Measurements from ENCODE around the gene PRKAG1. TPM values are rescaled to one million over a fixed set of nuclear protein-coding genes. Genes with fewer than 3 reads are reported as not detected.

The PRKAG1 gene
- total RNA-seq, 4 donors from 2014 or later, result 40.0 to 61.4 (median 49.6) TPM

DNA sequence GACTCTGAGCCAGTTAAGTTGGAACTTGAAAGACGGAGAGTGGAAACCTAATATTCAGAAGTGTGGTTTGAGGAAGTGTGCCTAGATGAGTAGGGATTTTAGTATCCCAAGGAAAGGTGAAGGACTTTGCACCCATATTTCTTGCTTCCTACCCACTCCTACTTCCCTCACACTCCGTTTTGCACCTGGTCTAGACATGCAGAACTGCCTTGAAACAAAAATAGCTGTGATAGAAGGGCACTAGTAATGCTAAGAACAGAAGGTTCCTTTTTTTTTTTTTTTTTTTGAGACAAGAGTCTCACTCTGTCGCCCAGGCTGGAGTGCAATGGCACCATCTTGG lies 60.6 kb downstream of the PRKAG1 start:
- 23% methylated on average over 3 of the region's 3 CpGs for WGBS
- no peak for DNase-seq (ENCODE audit: low spot score in 2 of 2)
- no peaks in the 10 kb centered on the region for H3K27me3 ChIP-seq
- H3K27ac ChIP-seq, result peak overlapping the region; percentile 66
- no peak for TF ChIP-seq EP300 (IDR thresholded peaks at IDR 0.05)
- no peaks in the 10 kb centered on the region for H3K36me3 ChIP-seq
- no peaks in the 10 kb centered on the region for H3K9me3 ChIP-seq
- peaks cover 28% of the 10 kb centered on the region for H3K4me1 ChIP-seq
- peak overlapping the region; percentile 62 for H3K4me3 ChIP-seq

DNA sequence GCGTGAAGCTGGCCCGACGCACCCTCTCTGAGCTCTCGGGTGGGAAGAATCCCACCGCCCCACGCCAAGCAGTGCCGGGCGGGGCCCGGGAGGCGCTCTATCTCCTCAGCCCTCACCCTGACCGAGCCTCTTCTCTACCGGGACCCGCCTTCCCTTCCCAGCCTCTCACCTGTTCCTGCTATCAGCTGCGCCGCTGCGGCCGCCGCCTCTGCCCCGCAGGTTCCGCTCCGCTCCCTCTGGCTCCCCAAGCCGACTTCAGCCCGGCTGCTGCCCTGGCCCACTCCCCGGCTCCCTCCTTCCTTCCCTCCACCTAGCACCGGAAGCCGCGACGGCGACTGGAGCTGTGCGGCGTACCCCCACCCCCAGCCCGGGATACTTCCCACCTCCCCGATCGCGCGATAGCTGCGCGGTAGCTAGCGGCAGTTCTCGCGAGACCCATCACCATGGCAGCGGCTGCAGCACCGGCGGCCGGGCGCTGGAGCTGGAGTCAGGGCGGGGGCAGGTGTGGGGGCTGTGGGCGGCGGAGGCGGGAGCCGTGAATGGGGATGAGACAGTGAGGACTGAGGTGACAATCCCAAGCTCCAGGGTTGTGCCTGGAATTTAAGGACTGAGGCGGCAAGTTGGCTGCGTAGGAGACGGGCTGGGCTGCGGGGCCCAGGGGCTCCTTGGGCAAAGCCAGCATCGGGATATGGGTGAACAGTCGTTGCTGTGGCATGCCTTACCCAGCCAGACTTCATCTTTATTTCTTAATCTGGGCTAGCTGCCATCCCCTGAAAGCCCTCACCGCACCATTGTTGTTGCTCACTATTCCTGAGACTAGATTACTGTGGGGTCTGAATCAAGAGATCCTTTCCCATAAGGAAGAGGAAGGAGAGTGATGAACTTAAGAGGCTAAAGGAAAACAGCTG lies 61.2 kb downstream of the PRKAG1 start, which contains the start of gene ARF3:
Gene ARF3, minus strand, starts transcription at position 347 of the 908 bp plus-strand sequence. CDS start 16,392 bp downstream, outside the sequence.
- TF ChIP-seq POLR2AphosphoS5 (IDR thresholded peaks at IDR 0.05) (peak in 1 of 3 donors; percentile 24), POLR2A (IDR thresholded peaks at IDR 0.05) (no peak)
- TF ChIP-seq, protein P1, sequence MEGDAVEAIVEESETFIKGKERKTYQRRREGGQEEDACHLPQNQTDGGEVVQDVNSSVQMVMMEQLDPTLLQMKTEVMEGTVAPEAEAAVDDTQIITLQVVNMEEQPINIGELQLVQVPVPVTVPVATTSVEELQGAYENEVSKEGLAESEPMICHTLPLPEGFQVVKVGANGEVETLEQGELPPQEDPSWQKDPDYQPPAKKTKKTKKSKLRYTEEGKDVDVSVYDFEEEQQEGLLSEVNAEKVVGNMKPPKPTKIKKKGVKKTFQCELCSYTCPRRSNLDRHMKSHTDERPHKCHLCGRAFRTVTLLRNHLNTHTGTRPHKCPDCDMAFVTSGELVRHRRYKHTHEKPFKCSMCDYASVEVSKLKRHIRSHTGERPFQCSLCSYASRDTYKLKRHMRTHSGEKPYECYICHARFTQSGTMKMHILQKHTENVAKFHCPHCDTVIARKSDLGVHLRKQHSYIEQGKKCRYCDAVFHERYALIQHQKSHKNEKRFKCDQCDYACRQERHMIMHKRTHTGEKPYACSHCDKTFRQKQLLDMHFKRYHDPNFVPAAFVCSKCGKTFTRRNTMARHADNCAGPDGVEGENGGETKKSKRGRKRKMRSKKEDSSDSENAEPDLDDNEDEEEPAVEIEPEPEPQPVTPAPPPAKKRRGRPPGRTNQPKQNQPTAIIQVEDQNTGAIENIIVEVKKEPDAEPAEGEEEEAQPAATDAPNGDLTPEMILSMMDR (IDR thresholded peaks at IDR 0.05), result no peak
- peaks cover 28% of the 10 kb centered on the region for H3K4me1 ChIP-seq
- WGBS, result under 1% methylated on average over 38 of the region's 58 CpGs
- H3K36me3 ChIP-seq, result no peaks in the 10 kb centered on the region
- DNase-seq (ENCODE audit: low spot score in 2 of 2), result peak; percentile 96
- H3K4me3 ChIP-seq, result peak within 1 kb of the TSS; percentile 62
- peak within 1 kb of the TSS; percentile 66 for H3K27ac ChIP-seq
- H3K27me3 ChIP-seq, result no peaks in the 10 kb centered on the region
- H3K9me3 ChIP-seq, result no peaks in the 10 kb centered on the region

DNA sequence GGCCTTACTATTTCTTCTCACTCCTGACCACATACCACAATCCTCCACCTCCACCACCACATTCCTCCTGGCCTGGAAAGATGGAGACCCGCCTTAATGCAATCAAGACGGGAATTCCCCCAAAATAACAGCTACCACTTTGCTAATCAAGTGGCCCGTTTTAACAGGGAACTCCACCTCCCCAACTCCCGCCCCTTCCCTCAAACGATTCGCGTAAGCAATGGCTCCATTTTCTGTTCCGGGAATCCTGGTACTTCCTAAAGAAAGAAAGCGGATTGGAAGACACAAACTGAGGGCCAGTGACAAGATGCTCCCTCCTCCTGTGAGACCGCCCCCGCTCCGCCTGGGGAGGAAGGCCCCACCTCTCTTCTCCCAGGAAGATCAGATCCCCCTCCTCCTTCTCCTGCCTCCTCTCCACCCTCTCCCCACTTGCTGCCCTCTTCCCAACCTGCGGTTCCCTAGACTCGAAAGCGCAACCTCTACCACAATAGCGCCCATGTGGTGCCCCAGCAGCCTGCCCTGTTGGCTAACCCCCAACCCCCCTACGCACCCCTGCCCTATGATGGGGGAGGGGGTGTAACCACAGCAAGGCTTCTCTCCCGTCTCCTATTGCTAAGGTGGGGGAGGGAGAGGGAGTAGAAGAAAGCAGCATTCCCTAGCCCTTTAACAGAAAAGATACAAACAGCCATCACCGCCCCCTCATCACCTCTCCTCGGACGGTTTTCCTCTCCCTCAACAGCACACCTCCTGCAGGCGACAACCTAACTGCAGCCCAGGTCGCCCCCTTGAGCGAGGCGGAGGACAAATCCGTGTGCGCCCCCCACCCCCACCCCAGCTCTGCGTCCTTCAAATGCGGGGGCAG lies 62.1 kb downstream of the PRKAG1 start:
- WGBS, result under 1% methylated on average over 25 of the region's 29 CpGs
- H3K4me1 ChIP-seq, result peaks cover 28% of the 10 kb centered on the region

DNA sequence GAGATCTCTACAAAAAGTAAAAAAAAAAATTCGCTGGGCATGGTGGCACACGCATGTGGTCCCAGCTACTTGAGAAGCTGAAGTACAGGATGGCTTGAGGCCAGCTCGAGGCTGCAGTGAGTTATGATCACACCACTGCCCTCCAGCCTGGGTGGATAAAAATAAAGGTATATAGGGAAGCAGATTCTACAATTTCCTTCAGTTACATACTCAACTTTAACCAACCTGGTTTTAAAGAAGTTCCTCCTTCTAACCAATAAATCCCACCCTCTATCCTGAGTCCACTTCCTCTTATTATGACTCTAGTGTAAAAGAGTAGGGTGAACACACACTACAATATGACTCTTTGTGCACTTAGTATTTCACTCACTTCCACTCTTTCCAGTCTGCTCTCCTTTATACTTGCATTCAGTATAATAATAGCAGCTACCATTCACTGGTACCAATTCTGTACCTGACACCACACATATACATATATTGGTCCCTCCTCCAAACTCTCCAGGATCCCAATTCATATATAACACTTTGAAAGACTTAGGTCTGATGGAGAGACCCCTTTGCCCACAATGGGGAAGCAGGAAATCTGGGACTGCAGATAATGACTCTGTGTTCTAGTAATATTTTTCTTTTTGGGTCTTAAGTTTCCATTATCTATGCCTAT lies 63.6 kb downstream of the PRKAG1 start:
- no peak for DNase-seq (ENCODE audit: low spot score in 2 of 2)
- H3K9me3 ChIP-seq, result no peaks in the 10 kb centered on the region
- WGBS, result 82% methylated on average over 3 of the region's 3 CpGs
- TF ChIP-seq POLR2A (IDR thresholded peaks at IDR 0.05) (no peak), POLR2AphosphoS5 (IDR thresholded peaks at IDR 0.05) (no peak), EP300 (IDR thresholded peaks at IDR 0.05) (no peak)
- TF ChIP-seq, protein P1 (IDR thresholded peaks at IDR 0.05), result no peak
- H3K4me1 ChIP-seq, result peaks cover 28% of the 10 kb centered on the region
- no peak overlapping the region for H3K4me3 ChIP-seq
- H3K36me3 ChIP-seq, result peaks cover 10% of the 10 kb centered on the region
- H3K27me3 ChIP-seq, result no peaks in the 10 kb centered on the region
- no peak overlapping the region for H3K27ac ChIP-seq

More for the DNA sequence above, 62.1 kb downstream of the PRKAG1 start:
- H3K36me3 ChIP-seq, result peaks cover 5% of the 10 kb centered on the region
- no peaks in the 10 kb centered on the region for H3K9me3 ChIP-seq
- no peaks in the 10 kb centered on the region for H3K27me3 ChIP-seq
- peak overlapping the region; percentile 66 for H3K27ac ChIP-seq
- no peak for TF ChIP-seq EP300 (IDR thresholded peaks at IDR 0.05)
- TF ChIP-seq POLR2A (IDR thresholded peaks at IDR 0.05), result no peak
- TF ChIP-seq, protein P1 (IDR thresholded peaks at IDR 0.05), result peak in 1 of 2 donors; percentile 6
- no peak for TF ChIP-seq POLR2AphosphoS5 (IDR thresholded peaks at IDR 0.05)
- DNase-seq (ENCODE audit: low spot score in 2 of 2), result peak; percentile 92 to 93
- H3K4me3 ChIP-seq, result peak overlapping the region; percentile 62

DNA sequence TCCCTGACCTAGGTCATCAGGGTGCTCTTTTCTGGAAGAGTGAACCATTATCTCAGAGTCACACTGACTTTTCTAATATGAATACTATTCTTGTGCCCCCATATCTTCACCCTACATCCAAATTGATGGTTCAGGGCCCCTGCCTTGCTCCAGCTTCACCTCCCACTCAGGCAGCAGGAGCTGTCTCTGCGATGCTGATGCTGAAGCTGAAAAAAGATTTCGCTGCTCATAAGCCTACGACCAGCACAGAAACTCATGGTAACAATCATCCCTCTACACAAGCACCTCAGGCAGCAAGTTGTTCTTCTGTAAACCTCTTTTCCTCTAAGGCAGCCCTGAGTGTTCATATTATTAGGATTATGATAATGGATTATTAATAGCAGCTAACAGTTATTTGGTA lies 64.5 kb downstream of the PRKAG1 start:
- H3K4me3 ChIP-seq, result no peak overlapping the region
- H3K4me1 ChIP-seq, result peaks cover 28% of the 10 kb centered on the region
- no peak overlapping the region for H3K27ac ChIP-seq
- no peaks in the 10 kb centered on the region for H3K9me3 ChIP-seq
- DNase-seq (ENCODE audit: low spot score in 2 of 2), result no peak
- no peaks in the 10 kb centered on the region for H3K27me3 ChIP-seq
- TF ChIP-seq POLR2A (IDR thresholded peaks at IDR 0.05) (no peak), POLR2AphosphoS5 (IDR thresholded peaks at IDR 0.05) (no peak), EP300 (IDR thresholded peaks at IDR 0.05) (no peak)
- TF ChIP-seq, protein P1 (IDR thresholded peaks at IDR 0.05), result no peak
- H3K36me3 ChIP-seq, result peaks cover 15% of the 10 kb centered on the region
- 95% methylated on average over 3 of the region's 3 CpGs for WGBS
